HFF-Myc (cell line): ENCODE measurements around the gene CLPTM1L.
"Not testable (repeated sequence)": the region's sequence is repeated elsewhere in the genome, so short reads cannot be mapped to it uniquely, and the experiment has no call there.

ENCODE experiments used
- DNase-seq: peaks from one replicate; pipeline ENCODE4 v3.0.0-alpha.2; 2011; ENCODE audit warnings: low read depth; ENCODE audit errors: extremely low read depth
- H3K4me3 ChIP-seq: replicated peaks from 2 replicates; pipeline ENCODE4 v1.5.1; 2011; ENCODE audit warnings: low read depth, mild to moderate bottlenecking, control low read depth, low read length
- TF ChIP-seq, protein P1 (sequence below): IDR thresholded peaks from 2 replicates; pipeline ENCODE4 v1.5.1; 2012; ENCODE audit warnings: mild to moderate bottlenecking, low read depth, low read length, control low read depth; ENCODE audit errors: missing control alignments

Gene CLPTM1L

GRCh38 chr5:1374679-1375055 lies 29.8 kb upstream of the CLPTM1L start:
- H3K4me3 ChIP-seq: no peak overlapping the region
- TF ChIP-seq, protein P1, sequence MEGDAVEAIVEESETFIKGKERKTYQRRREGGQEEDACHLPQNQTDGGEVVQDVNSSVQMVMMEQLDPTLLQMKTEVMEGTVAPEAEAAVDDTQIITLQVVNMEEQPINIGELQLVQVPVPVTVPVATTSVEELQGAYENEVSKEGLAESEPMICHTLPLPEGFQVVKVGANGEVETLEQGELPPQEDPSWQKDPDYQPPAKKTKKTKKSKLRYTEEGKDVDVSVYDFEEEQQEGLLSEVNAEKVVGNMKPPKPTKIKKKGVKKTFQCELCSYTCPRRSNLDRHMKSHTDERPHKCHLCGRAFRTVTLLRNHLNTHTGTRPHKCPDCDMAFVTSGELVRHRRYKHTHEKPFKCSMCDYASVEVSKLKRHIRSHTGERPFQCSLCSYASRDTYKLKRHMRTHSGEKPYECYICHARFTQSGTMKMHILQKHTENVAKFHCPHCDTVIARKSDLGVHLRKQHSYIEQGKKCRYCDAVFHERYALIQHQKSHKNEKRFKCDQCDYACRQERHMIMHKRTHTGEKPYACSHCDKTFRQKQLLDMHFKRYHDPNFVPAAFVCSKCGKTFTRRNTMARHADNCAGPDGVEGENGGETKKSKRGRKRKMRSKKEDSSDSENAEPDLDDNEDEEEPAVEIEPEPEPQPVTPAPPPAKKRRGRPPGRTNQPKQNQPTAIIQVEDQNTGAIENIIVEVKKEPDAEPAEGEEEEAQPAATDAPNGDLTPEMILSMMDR: no peak
- DNase-seq: no peak

DNA sequence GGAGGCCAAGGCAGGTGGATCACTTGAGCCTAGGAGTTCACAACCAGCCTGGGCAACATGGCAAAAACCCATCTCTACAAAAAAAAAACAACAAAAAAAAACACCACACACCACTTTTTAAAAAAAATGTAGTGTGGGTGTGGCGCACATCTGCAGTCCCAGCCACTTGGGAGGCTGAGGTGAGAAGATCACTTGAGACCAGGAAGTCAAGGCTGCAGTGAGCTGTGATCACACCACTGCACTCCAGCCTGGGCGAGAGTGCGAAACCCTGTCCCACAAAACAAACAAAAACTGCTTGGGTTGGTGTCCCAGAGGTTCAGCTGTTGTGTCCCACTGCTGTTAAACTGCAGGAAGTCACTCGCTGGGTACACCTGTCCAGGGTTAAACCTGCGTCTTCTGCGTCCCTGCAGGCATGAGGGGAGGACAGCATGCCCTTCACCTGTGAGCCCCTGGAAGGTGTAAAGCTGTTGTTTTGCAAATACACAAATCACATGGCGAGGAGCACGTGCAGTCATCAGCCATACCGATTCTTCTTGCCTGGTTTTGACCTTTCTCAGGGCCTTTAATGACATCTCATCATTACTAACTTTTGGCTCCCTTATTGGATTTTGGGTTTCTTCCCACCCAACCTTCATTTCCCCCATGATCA lies 29.3 kb upstream of the CLPTM1L start:
- no peak for DNase-seq

DNA sequence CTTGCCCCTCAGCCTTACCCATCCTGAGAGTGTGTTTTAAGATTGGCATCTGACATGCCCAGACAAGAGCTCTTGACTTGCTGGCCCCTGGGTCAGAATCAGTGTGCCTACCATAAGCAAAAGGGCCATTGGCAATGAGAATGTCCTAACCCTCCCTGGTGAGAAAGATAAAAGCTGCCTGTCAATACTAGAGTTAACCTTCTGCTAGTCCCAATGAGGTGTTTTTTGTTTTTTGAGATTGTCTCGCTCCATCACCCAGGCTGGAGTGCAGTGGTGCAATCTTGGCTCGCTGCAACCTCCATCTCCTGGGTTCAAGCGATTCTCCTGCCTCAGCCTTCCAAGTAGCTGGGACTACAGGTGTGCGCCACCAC lies 27.1 kb upstream of the CLPTM1L start:
- DNase-seq, H3K4me3 ChIP-seq: not testable (repeated sequence)

More for the DNA sequence above, 29.3 kb upstream of the CLPTM1L start:
- H3K4me3 ChIP-seq: no peak overlapping the region
- TF ChIP-seq, protein P1: no peak

DNA sequence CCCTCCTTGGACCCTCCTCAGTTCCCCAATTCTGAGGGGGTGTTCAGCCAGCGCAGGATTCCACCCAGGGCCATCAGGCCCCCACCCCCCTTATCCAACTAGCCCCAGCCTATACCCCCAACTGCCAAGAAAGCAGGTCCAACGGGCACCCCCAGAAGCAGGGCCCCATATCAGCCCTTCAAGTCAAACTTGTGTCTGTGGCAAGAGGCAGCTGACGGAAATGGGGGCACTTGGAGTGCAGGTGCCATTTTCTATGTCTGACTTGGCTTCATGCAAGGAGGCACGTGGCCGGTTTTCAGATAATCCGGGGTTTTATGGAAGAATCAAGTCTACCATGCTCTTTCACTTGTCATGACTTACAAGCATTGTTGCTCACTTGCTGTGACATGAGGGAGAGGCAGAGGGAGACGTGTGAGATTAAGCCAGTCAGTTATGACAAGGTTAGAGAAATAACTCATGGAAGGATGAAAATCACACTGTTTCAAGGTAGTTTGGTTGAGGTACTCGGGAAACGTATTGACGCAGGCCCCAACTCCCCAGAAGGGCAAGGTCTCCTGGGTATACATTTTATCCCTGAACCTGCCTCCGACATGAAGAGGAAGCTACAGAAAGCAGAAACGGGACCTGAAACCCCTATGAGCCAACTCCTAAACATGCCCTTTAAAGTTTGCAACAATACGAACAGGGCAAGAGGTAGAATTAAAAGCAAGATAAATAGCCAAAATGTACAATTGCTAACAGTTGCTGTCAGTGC lies 26.5 kb upstream of the CLPTM1L start:
- no peak overlapping the region for H3K4me3 ChIP-seq
- DNase-seq: no peak

DNA sequence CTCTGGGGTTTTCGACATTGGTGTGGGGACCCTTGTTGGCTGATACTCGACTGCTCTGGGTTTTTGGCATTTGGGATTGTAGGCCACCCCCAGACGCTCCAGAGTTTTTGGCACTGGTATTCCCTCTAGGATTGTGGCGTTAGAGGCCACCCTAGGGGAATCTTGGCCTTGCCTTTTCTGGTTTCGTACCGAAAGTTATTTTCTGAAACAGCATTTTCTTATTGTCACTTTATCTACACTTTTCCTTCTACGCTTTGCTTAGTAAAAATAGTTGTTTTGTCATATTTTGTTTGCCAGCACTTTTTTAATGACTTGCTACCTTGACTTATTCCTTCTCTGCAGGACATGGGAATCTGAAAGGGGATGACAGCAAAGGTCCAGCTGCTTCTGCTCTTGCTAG lies 25.1 kb upstream of the CLPTM1L start:
- TF ChIP-seq, protein P1: no peak
- no peak overlapping the region for H3K4me3 ChIP-seq
- no peak for DNase-seq

More for the DNA sequence above, 26.5 kb upstream of the CLPTM1L start:
- TF ChIP-seq, protein P1: no peak

- TF ChIP-seq, protein P1: no peak
- no peak for DNase-seq
- no peak overlapping the region for H3K4me3 ChIP-seq
These were observed 23.9 kb upstream of the CLPTM1L start for GRCh38 chr5:1368756-1369155.

GRCh38 chr5:1368236-1368635 lies 23.3 kb upstream of the CLPTM1L start:
- TF ChIP-seq, protein P1: no peak
- DNase-seq: no peak
- H3K4me3 ChIP-seq: no peak overlapping the region
